GM13977 (cell line): ENCODE results near the gene TMEM117.

Experiments
- DNase-seq: peaks from one replicate; pipeline ENCODE4 v3.0.0; 2012; ENCODE audit warnings: low spot score
- in situ Hi-C: fragments of 300-500 bp; cut with MboI; formaldehyde crosslinking; loops from one replicate; pipeline ENCODE4 v1.12.0; 2022; ENCODE audit warnings: low sequenced_read_pairs, low pct_unique_long_range_greater_than_20kb, mixed read lengths, inconsistent platforms; ENCODE audit not compliant: unreplicated experiment
- TF ChIP-seq, protein P1 (sequence below): IDR thresholded peaks from 2 replicates; pipeline ENCODE4 v1.5.1; 2012; ENCODE audit warnings: mild to moderate bottlenecking, control low read depth; ENCODE audit not compliant: insufficient read depth; ENCODE audit errors: extremely low read depth, missing control alignments

TMEM117 gene

DNA sequence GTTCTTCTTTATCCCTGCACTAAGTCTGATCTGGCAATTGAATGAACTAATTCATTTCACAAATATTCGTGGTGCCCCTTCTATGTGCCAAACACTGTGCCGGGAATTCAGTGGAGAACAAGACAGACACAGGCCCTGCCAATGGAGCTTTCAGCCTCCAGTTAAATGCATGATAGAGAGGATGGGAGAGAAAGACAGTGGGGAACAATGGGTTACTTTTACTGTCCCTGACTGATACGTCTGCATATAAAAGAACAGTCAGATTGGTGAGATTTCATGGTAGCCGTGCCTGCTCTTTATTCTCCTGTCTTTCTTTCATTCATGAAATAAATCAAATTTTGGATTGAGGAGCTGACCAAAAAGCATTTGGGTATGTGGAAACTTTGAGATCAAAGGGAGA is 78.5 kb downstream of the TMEM117 start:
- TF ChIP-seq, protein P1, sequence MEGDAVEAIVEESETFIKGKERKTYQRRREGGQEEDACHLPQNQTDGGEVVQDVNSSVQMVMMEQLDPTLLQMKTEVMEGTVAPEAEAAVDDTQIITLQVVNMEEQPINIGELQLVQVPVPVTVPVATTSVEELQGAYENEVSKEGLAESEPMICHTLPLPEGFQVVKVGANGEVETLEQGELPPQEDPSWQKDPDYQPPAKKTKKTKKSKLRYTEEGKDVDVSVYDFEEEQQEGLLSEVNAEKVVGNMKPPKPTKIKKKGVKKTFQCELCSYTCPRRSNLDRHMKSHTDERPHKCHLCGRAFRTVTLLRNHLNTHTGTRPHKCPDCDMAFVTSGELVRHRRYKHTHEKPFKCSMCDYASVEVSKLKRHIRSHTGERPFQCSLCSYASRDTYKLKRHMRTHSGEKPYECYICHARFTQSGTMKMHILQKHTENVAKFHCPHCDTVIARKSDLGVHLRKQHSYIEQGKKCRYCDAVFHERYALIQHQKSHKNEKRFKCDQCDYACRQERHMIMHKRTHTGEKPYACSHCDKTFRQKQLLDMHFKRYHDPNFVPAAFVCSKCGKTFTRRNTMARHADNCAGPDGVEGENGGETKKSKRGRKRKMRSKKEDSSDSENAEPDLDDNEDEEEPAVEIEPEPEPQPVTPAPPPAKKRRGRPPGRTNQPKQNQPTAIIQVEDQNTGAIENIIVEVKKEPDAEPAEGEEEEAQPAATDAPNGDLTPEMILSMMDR: no peak
- in situ Hi-C loops: no loop called here
- no peak for DNase-seq

DNA sequence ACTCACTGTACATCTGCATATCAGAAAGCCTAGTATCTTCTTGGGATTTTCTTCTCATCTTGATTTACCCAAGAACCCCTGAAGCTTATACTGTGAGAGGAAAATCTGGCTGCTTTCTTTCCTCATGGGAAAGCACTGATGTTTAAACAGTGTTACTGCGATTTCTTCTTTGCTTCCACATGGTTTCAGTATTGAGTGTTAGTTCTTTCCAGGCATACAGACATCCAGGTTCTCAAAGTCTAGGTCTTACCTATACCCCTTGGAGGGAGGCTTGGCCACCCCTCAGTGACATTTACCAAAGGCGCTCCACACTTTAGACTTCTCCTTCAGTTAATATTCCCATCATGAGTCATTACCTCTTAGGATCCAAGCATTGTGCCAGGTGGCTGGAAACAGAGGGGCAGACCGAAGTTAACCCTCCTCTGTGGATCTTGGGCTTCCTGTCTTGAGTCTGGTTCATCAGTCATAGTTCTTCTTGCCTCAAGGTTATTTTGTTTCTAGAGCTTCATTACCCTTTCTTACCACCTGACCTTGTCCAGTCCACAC is 79.1 kb downstream of the TMEM117 start:
- in situ Hi-C loops: no loop called here
- TF ChIP-seq, protein P1: peak; percentile 37
- peak; percentile 13 for DNase-seq

DNA sequence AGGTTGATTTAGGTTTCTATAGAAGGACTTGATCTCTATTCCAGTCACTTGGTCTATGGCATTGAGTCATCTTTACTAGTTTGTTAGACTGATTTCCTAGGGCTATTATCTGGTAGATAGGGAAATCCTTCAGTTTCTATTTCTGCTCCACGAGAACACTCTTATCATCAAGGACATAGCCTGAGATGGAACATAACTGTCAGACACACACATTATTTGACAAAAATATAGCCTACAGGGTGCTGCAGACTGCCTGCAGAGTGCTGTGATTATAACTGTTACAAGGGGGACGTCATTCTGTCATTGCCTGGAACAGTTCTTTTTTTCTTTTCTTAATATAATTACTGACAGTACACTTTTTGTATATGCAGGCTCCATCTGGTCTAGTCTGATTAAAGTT is 82.0 kb downstream of the TMEM117 start:
- in situ Hi-C loops: no loop called here
- TF ChIP-seq, protein P1: no peak
- DNase-seq: no peak

DNA sequence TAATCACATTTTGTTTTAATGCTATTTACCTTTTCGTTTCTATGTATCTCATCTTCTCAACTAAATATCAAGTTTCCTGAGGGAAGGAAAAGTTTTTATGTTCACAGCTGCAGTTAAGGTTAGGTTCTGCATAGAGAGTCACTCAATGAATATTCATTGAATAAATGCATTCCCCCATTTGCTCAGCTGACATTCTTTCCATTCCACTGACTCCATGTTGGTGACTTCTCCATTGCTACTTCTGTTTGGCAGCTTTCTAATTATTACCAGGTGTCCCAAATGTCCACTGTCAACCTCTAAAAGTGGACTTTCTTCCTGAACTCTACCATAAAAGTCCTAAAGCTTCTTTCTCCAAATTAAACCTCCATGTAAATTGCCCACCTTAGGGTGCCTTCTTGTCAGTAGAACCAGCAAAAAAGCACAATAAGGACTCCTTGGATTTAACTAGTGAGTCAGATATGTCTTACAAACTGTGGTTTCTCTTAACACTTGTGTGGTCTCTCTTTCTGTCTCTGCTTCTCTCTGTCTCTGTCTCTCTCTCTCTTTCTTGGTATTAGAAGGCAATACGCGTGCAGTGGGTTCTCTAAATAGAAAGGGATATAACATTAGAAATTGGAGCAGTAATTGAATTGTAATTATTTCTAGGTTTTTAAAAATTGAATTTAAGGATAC is 85.9 kb downstream of the TMEM117 start:
- TF ChIP-seq, protein P1: no peak
- DNase-seq: no peak
- in situ Hi-C loops: no loop called here

DNA sequence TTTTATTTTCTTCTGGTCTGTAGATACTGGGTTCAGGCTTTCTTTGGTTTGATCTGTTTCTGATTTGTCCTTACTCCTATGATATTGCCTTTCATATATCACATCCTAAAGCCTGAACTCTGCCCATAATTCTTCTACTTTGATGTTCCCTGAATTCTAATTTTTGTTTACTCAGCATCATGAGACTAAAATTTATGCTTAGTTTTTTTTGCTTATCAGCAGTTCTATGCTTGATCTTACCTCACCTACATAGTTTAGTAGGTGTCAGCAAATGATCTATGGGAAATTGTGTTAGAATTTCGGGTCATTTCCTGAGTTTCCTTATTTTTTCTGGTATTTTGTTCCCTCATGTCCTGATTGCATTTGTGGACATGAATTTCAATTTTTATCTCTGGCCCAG is 94.2 kb downstream of the TMEM117 start:
- in situ Hi-C loops: no loop called here
- TF ChIP-seq, protein P1: no peak
- DNase-seq: no peak

DNA sequence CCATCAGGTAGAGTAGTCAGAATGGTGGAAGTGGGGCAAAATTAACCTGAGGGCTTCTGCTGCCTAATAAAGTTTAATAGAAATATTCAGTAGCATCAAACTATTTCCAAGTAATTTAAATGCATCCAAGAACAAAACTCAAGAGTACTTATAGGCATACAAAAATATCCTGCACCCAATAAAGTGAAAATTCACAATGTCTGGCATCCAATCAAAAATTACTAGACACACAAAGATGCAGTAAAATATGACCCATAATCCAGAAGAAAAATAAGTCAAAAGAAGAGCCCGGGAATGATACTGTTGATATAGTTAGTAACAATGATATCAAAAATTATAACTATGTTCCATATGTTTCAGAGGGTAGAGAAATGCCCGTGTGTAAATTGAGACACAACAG is 95.3 kb downstream of the TMEM117 start:
- TF ChIP-seq, protein P1: no peak
- no peak for DNase-seq
- in situ Hi-C loops: no loop called here
